ENCODE measurements around the gene RBM10. TPM values are rescaled to one million over a fixed set of nuclear protein-coding genes. Genes with fewer than 3 reads are reported as not detected.

The RBM10 gene
- total and polyA plus RNA-seq, 9 of the 15 experiments (the other 6 are each of a cell fraction or from before 2014, with no cell fraction given), result 1.1 to 61.7 (median 31.5) TPM

DNA sequence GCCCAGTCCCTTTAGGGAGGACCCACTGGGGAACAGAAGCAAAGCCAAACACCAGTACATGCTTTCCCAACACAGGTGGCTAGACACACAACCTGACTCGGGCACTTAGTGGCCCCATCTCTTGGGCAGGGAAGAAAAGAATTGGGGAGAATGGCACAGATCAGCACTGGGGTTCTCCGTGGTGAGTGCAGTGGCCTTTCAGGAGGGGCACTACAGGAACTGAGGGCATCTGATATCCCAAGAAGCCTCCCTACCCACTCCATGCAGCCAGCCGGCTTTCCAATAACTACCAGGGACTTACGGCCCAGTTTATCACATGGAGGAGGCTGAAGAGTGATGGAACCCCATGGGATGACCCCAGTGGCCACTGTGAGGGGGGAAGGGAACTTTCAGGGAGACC is 43.8 kb upstream of the RBM10 start:
- Histone ChIP-seq H3K79me2 (ENCODE audit: control insufficient read depth, insufficient read depth, low read length) (no peaks in the 10 kb centered on the region), H3K9ac (ENCODE audit: insufficient read depth in 1 of 2, low read depth in 2 of 2, low read length in 2 of 2) (no peak overlapping the region), H3K27me3 (ENCODE audit: control insufficient read depth in 2 of 2, insufficient read depth in 2 of 2, low read length in 2 of 2) (no peaks in the 10 kb centered on the region; a peak in 1 of 5 replicates), H3K4me2 (ENCODE audit: insufficient read depth, low read length) (no peak overlapping the region), H3K9me1 (ENCODE audit: control insufficient read depth, insufficient read depth, low read length) (no peaks in the 10 kb centered on the region), H3K27ac (ENCODE audit: extremely low read depth, low read depth, low read length) (no peak overlapping the region), H3K4me1 (replicated peaks in 1 of 2; ENCODE audit: control insufficient read depth in 2 of 2, insufficient read depth in 2 of 2, low read length in 2 of 2) (no peaks in the 10 kb centered on the region; a peak in 1 of 5 replicates), H2AFZ (ENCODE audit: low read depth, low read length) (no peak overlapping the region), H3K4me3 (no peak overlapping the region), H4K20me1 (replicated peaks; ENCODE audit: control insufficient read depth, insufficient read depth, low read length) (no peaks in the 10 kb centered on the region), H3K36me3 (ENCODE audit: control insufficient read depth, insufficient read depth, low read length) (no peaks in the 10 kb centered on the region), H3K9me3 (replicated peaks; ENCODE audit: control insufficient read depth, insufficient read depth, low read depth, low read length) (no peaks in the 10 kb centered on the region)
- CTCF ChIA-PET (ENCODE audit: low intra/inter-chr PET ratio), result no interaction called here
- TF ChIP-seq WHSC1 (IDR thresholded peaks at IDR 0.05; ENCODE audit: low read length) (no peak), HMG20A (CRISPR knock-in tag; conservative IDR thresholded peaks at IDR 0.05) (no peak), RB1 (IDR thresholded peaks at IDR 0.05; ENCODE audit: low read depth) (no peak), ZNF124 (CRISPR knock-in tag; IDR thresholded peaks at IDR 0.05) (no peak), NBN (IDR thresholded peaks at IDR 0.05; ENCODE audit: low read depth) (no peak), ZNF212 (CRISPR knock-in tag; IDR thresholded peaks at IDR 0.05) (no peak), RBM25 (IDR thresholded peaks at IDR 0.05; ENCODE audit: low read depth, low read length, severe bottlenecking) (no peak), DLX4 (CRISPR knock-in tag; IDR thresholded peaks at IDR 0.05) (no peak), MAFG (tag; conservative IDR thresholded peaks at IDR 0.05) (no peak), BCOR (IDR thresholded peaks at IDR 0.05) (no peak), ASH1L (IDR thresholded peaks at IDR 0.05; ENCODE audit: borderline replicate concordance, low read depth, partially characterized antibody) (no peak), NCOA6 (IDR thresholded peaks at IDR 0.05) (no peak), SP2 (IDR thresholded peaks at IDR 0.05; ENCODE audit: extremely low read depth, low read depth, low read length, poor library complexity, severe bottlenecking) (no peak), ZNF184 (CRISPR knock-in tag; IDR thresholded peaks at IDR 0.05) (no peak), NFIC (IDR thresholded peaks at IDR 0.05) (no peak), ZNF282 (CRISPR knock-in tag; IDR thresholded peaks at IDR 0.05) (no peak)
- TF ChIP-seq, protein P1, sequence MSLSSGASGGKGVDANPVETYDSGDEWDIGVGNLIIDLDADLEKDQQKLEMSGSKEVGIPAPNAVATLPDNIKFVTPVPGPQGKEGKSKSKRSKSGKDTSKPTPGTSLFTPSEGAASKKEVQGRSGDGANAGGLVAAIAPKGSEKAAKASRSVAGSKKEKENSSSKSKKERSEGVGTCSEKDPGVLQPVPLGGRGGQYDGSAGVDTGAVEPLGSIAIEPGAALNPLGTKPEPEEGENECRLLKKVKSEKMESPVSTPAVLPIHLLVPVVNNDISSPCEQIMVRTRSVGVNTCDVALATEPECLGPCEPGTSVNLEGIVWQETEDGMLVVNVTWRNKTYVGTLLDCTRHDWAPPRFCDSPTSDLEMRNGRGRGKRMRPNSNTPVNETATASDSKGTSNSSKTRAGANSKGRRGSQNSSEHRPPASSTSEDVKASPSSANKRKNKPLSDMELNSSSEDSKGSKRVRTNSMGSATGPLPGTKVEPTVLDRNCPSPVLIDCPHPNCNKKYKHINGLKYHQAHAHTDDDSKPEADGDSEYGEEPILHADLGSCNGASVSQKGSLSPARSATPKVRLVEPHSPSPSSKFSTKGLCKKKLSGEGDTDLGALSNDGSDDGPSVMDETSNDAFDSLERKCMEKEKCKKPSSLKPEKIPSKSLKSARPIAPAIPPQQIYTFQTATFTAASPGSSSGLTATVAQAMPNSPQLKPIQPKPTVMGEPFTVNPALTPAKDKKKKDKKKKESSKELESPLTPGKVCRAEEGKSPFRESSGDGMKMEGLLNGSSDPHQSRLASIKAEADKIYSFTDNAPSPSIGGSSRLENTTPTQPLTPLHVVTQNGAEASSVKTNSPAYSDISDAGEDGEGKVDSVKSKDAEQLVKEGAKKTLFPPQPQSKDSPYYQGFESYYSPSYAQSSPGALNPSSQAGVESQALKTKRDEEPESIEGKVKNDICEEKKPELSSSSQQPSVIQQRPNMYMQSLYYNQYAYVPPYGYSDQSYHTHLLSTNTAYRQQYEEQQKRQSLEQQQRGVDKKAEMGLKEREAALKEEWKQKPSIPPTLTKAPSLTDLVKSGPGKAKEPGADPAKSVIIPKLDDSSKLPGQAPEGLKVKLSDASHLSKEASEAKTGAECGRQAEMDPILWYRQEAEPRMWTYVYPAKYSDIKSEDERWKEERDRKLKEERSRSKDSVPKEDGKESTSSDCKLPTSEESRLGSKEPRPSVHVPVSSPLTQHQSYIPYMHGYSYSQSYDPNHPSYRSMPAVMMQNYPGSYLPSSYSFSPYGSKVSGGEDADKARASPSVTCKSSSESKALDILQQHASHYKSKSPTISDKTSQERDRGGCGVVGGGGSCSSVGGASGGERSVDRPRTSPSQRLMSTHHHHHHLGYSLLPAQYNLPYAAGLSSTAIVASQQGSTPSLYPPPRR (CRISPR knock-in tag; IDR thresholded peaks at IDR 0.05; ENCODE audit: borderline replicate concordance), result no peak
- POLR2A ChIA-PET, result interaction anchor here (0.7 kb wide), 1 partner anchor 295 kb away, joined by 3 read pairs; no protein-coding TSS in a partner anchor
- DNase-seq (ENCODE audit: extremely low read depth in 1 of 4, low spot score in 3 of 4), result no peak
- no TSS peak for BruUV-seq (replicated peaks)
- ATAC-seq, result no peak
- 0% methylated on average over 4 of the region's 4 CpGs for WGBS (ENCODE audit: insufficient coverage, low coverage, missing lambda C conversion rate)
- intact Hi-C loops (cut with micrococcal nuclease), result no loop called here
- in situ Hi-C loops (cut with MboI), result no loop called here
- no peak for FAIRE-seq
